ENCODE data around the gene ATG7. TPM values are rescaled to one million over a fixed set of nuclear protein-coding genes. Genes with fewer than 3 reads are reported as not detected.
"Not testable (repeated sequence)": the region's sequence is repeated elsewhere in the genome, so short reads cannot be mapped to it uniquely, and the experiment has no call there.

Gene ATG7
- total RNA-seq, 2 experiments from 2014 or later, result 26.4 to 28.6 TPM

- H3K27me3 Mint-ChIP-seq, result no peaks in the 10 kb centered on the region
- ATAC-seq (ENCODE audit: low read depth), result no peak
- DNase-seq, result no peak
- H3K27ac Mint-ChIP-seq, result no peak overlapping the region
- peaks cover 2% of the 10 kb centered on the region for H3K9me3 Mint-ChIP-seq
- no peak overlapping the region for H3K4me3 Mint-ChIP-seq
- no peaks in the 10 kb centered on the region for H3K4me1 Mint-ChIP-seq
- POLR2A ChIA-PET, result no interaction called here
- H3K36me3 Mint-ChIP-seq, result peaks cover 2% of the 10 kb centered on the region
These were observed 250.9 kb downstream of the ATG7 start for GRCh38 chr3:11522953-11523571.

GRCh38 chr3:11523572-11524101, 251.4 kb downstream of the ATG7 start:
- DNase-seq, result no peak
- no peak overlapping the region for H3K27ac Mint-ChIP-seq
- no peak overlapping the region for H3K4me3 Mint-ChIP-seq
- peaks cover 2% of the 10 kb centered on the region for H3K36me3 Mint-ChIP-seq
- H3K4me1 Mint-ChIP-seq, result no peaks in the 10 kb centered on the region
- ATAC-seq (ENCODE audit: low read depth), result no peak
- POLR2A ChIA-PET, result no interaction called here
- H3K27me3 Mint-ChIP-seq, result no peaks in the 10 kb centered on the region
- H3K9me3 Mint-ChIP-seq, result peaks cover 2% of the 10 kb centered on the region

GRCh38 chr3:11526121-11526520, 253.9 kb downstream of the ATG7 start:
- H3K36me3 Mint-ChIP-seq; DNase-seq; H3K4me3 Mint-ChIP-seq; POLR2A ChIA-PET; H3K27ac Mint-ChIP-seq; H3K9me3 Mint-ChIP-seq; ATAC-seq (ENCODE audit: low read depth); H3K27me3 Mint-ChIP-seq; H3K4me1 Mint-ChIP-seq: not testable (repeated sequence)

- H3K27ac Mint-ChIP-seq, result no peak overlapping the region
- H3K9me3 Mint-ChIP-seq, result peaks cover 2% of the 10 kb centered on the region
- H3K4me3 Mint-ChIP-seq, result no peak overlapping the region
- no peaks in the 10 kb centered on the region for H3K27me3 Mint-ChIP-seq
- DNase-seq (no peak), ATAC-seq (ENCODE audit: low read depth) (no peak)
- peaks cover 2% of the 10 kb centered on the region for H3K36me3 Mint-ChIP-seq
- POLR2A ChIA-PET, result no interaction called here
- H3K4me1 Mint-ChIP-seq, result no peaks in the 10 kb centered on the region
These were observed 257.1 kb downstream of the ATG7 start for GRCh38 chr3:11529281-11529680.

- H3K4me3 Mint-ChIP-seq, result no peak overlapping the region
- ATAC-seq (ENCODE audit: low read depth), result no peak
- no peak for DNase-seq
These were observed 258.0 kb downstream of the ATG7 start for GRCh38 chr3:11530153-11530721.

GRCh38 chr3:11532931-11533391, 260.8 kb downstream of the ATG7 start:
- Mint-ChIP-seq H3K27ac (no peak overlapping the region), H3K36me3 (no peaks in the 10 kb centered on the region), H3K9me3 (no peaks in the 10 kb centered on the region), H3K27me3 (no peaks in the 10 kb centered on the region), H3K4me3 (no peak overlapping the region), H3K4me1 (no peaks in the 10 kb centered on the region)
- POLR2A ChIA-PET, result no interaction called here
- no peak for ATAC-seq (ENCODE audit: low read depth)
- no peak for DNase-seq

More at GRCh38 chr3:11530153-11530721, 258.0 kb downstream of the ATG7 start:
- Mint-ChIP-seq H3K36me3 (peaks cover 2% of the 10 kb centered on the region), H3K27me3 (no peaks in the 10 kb centered on the region), H3K4me1 (no peaks in the 10 kb centered on the region), H3K9me3 (peaks cover 2% of the 10 kb centered on the region), H3K27ac (no peak overlapping the region)
- POLR2A ChIA-PET, result no interaction called here

- ATAC-seq (ENCODE audit: low read depth) (no peak), DNase-seq (no peak)
- Mint-ChIP-seq H3K9me3 (no peaks in the 10 kb centered on the region), H3K4me3 (no peak overlapping the region), H3K4me1 (no peaks in the 10 kb centered on the region), H3K36me3 (no peaks in the 10 kb centered on the region), H3K27ac (no peak overlapping the region), H3K27me3 (no peaks in the 10 kb centered on the region)
- POLR2A ChIA-PET, result no interaction called here
These were observed 262.0 kb downstream of the ATG7 start for GRCh38 chr3:11534011-11534792.

- H3K4me3 Mint-ChIP-seq, result no peak overlapping the region
- H3K9me3 Mint-ChIP-seq, result no peaks in the 10 kb centered on the region
- H3K27ac Mint-ChIP-seq, result no peak overlapping the region
- ATAC-seq (ENCODE audit: low read depth), result no peak
- H3K36me3 Mint-ChIP-seq, result no peaks in the 10 kb centered on the region
- H3K27me3 Mint-ChIP-seq, result no peaks in the 10 kb centered on the region
- POLR2A ChIA-PET, result no interaction called here
- no peak for DNase-seq
- no peaks in the 10 kb centered on the region for H3K4me1 Mint-ChIP-seq
These were observed 262.6 kb downstream of the ATG7 start for GRCh38 chr3:11534793-11535101.

- Mint-ChIP-seq H3K27me3 (no peaks in the 10 kb centered on the region), H3K4me3 (no peak overlapping the region), H3K9me3 (no peaks in the 10 kb centered on the region), H3K27ac (no peak overlapping the region), H3K4me1 (no peaks in the 10 kb centered on the region), H3K36me3 (no peaks in the 10 kb centered on the region)
- POLR2A ChIA-PET, result no interaction called here
- no peak for ATAC-seq (ENCODE audit: low read depth)
- DNase-seq, result no peak
These were observed 263.2 kb downstream of the ATG7 start for GRCh38 chr3:11535243-11535960.

GRCh38 chr3:11536132-11536935, 264.1 kb downstream of the ATG7 start:
- POLR2A ChIA-PET, result no interaction called here
- H3K4me3 Mint-ChIP-seq, result no peak overlapping the region
- H3K9me3 Mint-ChIP-seq, result no peaks in the 10 kb centered on the region
- no peaks in the 10 kb centered on the region for H3K4me1 Mint-ChIP-seq
- ATAC-seq (ENCODE audit: low read depth), result no peak
- H3K27me3 Mint-ChIP-seq, result no peaks in the 10 kb centered on the region
- H3K27ac Mint-ChIP-seq, result no peak overlapping the region
- no peak for DNase-seq
- no peaks in the 10 kb centered on the region for H3K36me3 Mint-ChIP-seq

GRCh38 chr3:11536936-11537612, 264.9 kb downstream of the ATG7 start:
- Mint-ChIP-seq H3K36me3 (no peaks in the 10 kb centered on the region), H3K4me3 (no peak overlapping the region), H3K27me3 (no peaks in the 10 kb centered on the region), H3K4me1 (no peaks in the 10 kb centered on the region), H3K27ac (no peak overlapping the region), H3K9me3 (no peaks in the 10 kb centered on the region)
- ATAC-seq (ENCODE audit: low read depth) (no peak), DNase-seq (no peak)
- POLR2A ChIA-PET, result no interaction called here

GRCh38 chr3:11538581-11538980, 266.4 kb downstream of the ATG7 start:
- no peak overlapping the region for H3K27ac Mint-ChIP-seq
- no peak overlapping the region for H3K4me3 Mint-ChIP-seq
- H3K4me1 Mint-ChIP-seq, result no peaks in the 10 kb centered on the region
- POLR2A ChIA-PET, result no interaction called here
- H3K9me3 Mint-ChIP-seq, result no peaks in the 10 kb centered on the region
- no peaks in the 10 kb centered on the region for H3K27me3 Mint-ChIP-seq
- no peak for ATAC-seq (ENCODE audit: low read depth)
- no peak for DNase-seq
- H3K36me3 Mint-ChIP-seq, result no peaks in the 10 kb centered on the region
